ENCODE data around the gene ALLC.

DNA sequence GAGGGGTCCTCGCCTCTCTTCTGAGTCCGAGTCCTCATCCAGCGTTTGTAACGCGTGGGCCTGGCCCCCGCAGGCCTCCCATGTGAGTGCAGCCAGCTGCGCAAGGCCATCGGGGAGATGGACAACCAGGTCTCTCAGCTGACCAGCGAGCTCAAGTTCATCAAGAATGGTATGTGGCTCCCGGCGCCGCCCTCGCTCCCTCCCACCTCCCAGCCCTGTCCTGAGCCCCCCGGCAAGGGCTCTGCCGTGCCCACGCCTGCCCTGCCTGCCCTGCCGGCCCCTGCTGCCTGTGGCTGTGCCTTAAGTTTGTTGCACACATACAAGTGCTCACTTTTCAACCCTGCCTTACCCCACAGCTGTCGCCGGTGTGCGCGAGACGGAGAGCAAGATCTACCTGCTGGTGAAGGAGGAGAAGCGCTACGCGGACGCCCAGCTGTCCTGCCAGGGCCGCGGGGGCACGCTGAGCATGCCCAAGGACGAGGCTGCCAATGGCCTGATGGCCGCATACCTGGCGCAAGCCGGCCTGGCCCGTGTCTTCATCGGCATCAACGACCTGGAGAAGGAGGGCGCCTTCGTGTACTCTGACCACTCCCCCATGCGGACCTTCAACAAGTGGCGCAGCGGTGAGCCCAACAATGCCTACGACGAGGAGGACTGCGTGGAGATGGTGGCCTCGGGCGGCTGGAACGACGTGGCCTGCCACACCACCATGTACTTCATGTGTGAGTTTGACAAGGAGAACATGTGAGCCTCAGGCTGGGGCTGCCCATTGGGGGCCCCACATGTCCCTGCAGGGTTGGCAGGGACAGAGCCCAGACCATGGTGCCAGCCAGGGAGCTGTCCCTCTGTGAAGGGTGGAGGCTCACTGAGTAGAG is 14.4 kb upstream of the ALLC start:
- TF ChIP-seq, protein P1, sequence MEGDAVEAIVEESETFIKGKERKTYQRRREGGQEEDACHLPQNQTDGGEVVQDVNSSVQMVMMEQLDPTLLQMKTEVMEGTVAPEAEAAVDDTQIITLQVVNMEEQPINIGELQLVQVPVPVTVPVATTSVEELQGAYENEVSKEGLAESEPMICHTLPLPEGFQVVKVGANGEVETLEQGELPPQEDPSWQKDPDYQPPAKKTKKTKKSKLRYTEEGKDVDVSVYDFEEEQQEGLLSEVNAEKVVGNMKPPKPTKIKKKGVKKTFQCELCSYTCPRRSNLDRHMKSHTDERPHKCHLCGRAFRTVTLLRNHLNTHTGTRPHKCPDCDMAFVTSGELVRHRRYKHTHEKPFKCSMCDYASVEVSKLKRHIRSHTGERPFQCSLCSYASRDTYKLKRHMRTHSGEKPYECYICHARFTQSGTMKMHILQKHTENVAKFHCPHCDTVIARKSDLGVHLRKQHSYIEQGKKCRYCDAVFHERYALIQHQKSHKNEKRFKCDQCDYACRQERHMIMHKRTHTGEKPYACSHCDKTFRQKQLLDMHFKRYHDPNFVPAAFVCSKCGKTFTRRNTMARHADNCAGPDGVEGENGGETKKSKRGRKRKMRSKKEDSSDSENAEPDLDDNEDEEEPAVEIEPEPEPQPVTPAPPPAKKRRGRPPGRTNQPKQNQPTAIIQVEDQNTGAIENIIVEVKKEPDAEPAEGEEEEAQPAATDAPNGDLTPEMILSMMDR (IDR thresholded peaks at IDR 0.05; ENCODE audit: low read depth, low read length) = no peak
- no peak for TF ChIP-seq EZH2phosphoT487 (IDR thresholded peaks at IDR 0.05; ENCODE audit: low read depth)
